Measurements from ENCODE around the gene DAPP1.
"Not testable (repeated sequence)": the region's sequence is repeated elsewhere in the genome, so short reads cannot be mapped to it uniquely, and the experiment has no call there.

DAPP1 gene

GRCh38 chr4:99824070-99824599 is 7.5 kb downstream of the DAPP1 start:
- DNase-seq (ENCODE audit: low read depth): no peak

GRCh38 chr4:99825272-99825671 is 8.6 kb downstream of the DAPP1 start:
- DNase-seq (ENCODE audit: low read depth): no peak

GRCh38 chr4:99826016-99826415 is 9.4 kb downstream of the DAPP1 start:
- DNase-seq (ENCODE audit: low read depth): no peak

DNA sequence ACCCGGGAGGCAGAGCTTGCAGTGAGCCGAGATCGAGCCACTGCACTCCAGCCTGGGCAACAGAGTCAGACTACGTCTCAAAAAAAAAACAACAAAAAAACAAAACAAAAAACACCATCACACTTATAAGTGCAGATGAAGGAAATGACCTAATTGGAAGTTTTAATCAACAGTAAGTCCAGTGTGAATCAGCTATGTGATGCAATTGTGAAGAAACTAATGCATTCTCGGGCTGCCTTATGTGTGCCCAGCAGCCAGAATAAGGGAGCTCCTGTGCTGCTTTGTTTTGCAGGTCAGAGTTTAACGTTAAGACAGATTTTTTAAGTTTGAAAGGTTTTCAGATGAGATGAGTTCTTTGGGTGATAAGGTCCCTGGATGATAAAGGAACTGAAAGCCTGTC is 10.8 kb downstream of the DAPP1 start:
- DNase-seq (ENCODE audit: low read depth): no peak

DNA sequence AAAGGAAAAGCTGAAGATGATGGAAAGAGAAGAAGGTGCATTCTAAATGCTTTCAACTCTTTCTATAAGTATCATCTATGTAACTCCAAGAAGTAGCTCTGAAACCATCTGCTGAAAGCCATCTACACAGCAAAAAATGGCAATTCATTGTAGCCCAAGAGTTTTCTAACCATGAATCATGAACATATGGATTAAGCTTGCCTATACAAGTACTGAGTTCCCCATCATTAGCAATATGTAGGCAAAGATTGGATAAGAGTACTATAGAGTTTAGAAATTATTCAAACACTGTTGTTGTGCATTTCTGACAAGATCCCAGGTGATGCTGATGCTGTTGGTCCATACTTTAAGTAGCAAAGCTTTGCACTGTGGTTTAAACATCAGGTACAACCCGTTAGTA is 11.2 kb downstream of the DAPP1 start:
- no peak for DNase-seq (ENCODE audit: low read depth)

DNA sequence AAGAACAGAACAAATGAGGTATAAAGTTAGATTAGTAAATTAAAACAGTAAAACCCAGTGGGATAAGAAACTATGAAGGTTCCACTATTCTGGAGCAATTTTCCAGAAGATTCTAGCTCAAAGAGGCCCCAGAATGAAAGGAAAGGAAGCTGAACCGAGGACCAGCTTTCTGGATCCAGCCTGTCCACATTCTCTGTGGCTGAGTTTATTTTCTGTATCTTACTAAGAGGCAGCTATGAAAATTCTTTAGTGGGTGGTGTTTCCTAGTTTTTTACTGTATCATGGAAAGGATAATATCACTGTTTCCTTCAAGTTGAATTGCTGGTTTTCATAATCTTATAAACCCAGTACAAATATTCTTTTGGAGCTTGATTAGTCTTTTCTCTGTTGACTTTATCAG is 11.8 kb downstream of the DAPP1 start:
- no peak for DNase-seq (ENCODE audit: low read depth)

- DNase-seq (ENCODE audit: low read depth): not testable (repeated sequence)
Observed at GRCh38 chr4:99830051-99830450, 13.4 kb downstream of the DAPP1 start.

GRCh38 chr4:99832321-99832720 is 15.7 kb downstream of the DAPP1 start:
- DNase-seq (ENCODE audit: low read depth): no peak

DNA sequence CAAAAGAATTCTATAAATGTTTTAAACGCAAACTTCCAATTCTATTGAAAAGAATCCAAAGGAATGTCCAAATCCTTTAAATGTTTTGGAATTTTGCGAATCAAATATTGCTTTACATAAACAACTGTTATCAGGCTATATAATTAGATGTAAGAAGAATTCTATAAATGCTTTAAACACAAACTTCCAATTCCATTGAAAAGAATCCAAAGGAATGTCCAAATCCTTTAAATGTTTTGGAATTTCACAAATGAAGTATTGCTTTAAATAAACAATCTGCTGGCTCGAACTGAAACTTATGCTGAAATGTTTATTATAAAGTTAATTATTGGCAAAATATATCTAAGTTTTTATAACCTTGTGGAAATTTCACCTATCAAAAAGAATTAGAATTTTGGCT is 16.1 kb downstream of the DAPP1 start:
- no peak for DNase-seq (ENCODE audit: low read depth)

GRCh38 chr4:99833756-99834155 is 17.1 kb downstream of the DAPP1 start:
- no peak for DNase-seq (ENCODE audit: low read depth)

DNA sequence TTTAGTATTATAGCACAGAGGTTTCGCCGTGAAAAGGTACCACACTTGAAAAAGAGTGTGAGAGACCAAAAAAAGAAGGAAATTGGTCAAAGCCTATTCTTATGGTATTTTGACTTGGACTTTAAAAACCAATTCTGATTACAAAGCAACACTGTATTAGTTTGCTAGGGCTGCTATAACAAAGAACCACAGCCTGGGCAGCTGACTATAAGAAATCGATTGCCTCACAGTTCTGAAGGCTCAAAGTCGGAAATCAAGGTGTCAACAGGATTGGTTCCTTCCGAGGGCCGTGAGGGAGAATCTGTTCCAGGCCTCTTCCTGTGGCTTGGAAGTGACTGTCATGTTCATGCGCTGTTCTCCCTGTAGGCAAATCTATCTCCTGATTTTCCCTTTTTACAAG is 17.9 kb downstream of the DAPP1 start:
- DNase-seq (ENCODE audit: low read depth): no peak

GRCh38 chr4:99835942-99836341 is 19.3 kb downstream of the DAPP1 start:
- no peak for DNase-seq (ENCODE audit: low read depth)

DNA sequence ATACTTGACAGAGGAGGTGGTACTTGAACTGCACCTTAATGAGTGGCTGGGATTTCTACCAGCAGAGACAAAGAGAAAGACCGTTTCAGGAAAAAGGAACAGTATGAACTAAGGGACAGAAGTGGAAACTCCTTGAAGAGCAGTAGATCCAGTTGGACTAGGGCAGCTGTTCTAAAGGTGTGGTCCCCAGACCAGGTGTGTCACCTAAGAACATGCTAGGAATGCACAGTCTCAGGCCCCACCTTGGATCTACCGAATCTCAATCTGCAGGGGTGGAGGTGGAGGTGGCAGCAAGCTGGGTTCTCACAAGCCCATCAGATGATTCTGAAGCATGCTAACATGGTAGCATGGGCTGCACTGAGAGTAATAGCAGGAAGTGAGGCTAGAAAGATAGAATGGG is 22.3 kb downstream of the DAPP1 start:
- DNase-seq (ENCODE audit: low read depth): no peak

DNA sequence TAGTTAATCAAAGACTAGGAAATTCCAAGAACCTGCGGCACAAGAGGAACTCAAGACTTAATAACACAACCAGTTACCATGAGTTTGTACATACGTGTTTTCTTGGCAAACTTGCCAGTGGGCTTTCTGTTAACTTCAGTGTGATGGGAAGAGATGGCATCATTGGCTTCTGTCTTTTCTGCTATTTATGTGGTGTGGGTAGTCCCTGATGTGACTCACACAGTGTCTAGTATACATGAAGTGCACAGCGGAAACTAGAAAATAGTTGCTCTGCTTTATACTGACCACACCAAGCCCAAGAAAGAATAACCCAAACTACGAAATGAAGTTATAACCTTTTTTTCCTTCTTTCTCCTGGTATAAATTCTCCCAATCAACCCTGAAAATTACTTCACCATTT is 24.5 kb downstream of the DAPP1 start:
- DNase-seq (ENCODE audit: low read depth): no peak

DNA sequence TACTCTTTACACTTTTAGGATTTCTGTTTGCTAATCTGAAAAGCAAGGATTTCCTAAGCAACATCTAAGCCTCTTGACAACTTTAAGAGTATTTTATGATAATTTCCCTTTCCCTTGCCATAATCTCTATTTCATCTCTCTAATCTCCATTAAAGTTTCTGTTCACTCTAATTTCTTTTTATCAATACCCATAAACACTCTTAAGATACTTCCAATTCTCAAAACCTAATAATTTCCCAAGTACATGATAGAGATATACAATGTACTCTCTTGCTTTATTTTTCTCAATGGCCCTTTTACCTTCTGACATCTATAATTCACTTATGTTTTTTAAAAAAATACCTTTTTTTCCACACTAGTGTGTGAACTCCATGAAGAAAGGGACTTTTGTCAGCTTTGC is 26.8 kb downstream of the DAPP1 start:
- no peak for DNase-seq (ENCODE audit: low read depth)

- DNase-seq (ENCODE audit: low read depth): no peak
Observed at GRCh38 chr4:99844048-99844447, 27.4 kb downstream of the DAPP1 start.

DNA sequence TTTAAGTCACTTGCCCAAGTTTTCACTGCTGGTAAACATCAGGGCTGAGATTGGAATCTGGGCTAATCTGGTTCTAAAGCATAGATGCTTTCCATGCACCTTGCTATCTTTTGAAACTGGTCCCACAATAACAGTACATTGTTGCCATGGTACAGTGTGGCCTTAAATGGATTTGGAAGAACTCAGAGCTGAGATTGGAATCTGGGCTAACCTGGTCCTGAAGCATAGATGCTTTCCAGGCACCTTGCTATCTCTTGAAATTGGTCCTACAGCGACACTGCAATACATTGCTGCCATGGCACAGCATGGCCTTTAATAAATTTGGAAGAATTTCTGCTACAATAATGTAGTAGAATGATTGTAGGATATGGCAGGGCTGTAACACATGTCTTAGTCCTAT is 28.6 kb downstream of the DAPP1 start:
- DNase-seq (ENCODE audit: low read depth): no peak

DNA sequence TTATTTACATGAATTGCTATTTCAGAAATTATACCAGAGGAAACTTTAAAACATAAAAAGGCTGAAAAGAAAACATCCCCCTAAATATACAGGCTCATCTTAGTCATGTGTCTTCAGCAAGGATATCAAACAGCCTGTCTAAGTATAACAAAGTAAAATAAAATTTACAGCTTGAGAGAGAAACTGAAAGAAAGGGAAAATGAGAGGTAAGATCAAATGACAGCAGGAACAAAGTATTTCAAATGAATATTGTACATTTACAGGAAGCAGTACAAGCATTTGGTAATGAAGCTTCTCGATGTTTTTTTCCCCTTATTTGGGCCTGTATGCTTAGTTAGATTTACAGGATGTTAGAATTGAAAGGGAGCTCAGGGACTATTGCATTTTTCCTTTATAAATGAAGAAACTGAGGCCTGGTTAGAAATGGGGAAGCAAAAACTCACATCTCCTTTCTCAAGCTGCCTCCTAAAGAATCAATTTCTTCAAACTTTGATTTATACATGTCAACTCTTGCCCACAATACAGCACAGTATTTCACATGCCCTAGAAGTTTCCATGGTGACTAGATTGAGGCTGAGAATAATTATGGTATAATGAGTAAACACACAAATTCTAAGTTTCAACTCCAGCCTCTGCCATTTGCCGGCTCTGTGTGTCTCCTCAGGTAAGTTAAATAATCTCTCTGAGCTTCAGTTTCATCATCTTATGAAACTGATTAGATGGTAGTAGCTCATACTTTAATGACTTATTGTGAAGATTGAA is 29.3 kb downstream of the DAPP1 start:
- DNase-seq (ENCODE audit: low read depth): no peak

- DNase-seq (ENCODE audit: low read depth): no peak
Observed at GRCh38 chr4:99846891-99847290, 30.3 kb downstream of the DAPP1 start.

GRCh38 chr4:99847362-99847976 is 30.8 kb downstream of the DAPP1 start:
- DNase-seq (ENCODE audit: low read depth): no peak

DNA sequence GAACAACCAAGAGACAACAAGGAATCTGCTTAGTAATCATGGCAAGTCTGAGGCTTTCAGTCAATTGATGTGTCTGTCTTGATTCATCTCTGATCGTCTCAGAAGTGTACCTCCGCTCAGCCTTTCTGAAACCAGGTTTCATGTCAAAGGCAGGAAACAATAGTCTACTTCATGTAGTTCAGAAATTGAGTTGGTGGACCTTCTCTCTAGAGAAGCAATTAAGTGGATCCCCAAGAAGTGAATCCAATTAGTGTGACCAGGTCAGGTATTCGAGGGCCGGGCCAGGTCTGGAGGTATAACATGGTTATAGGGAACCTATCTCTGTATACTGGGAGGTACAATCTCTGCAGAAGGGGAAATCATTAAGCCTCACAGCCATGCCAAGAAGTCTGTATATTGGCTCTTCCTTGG is 32.0 kb downstream of the DAPP1 start:
- DNase-seq (ENCODE audit: low read depth): no peak

DNA sequence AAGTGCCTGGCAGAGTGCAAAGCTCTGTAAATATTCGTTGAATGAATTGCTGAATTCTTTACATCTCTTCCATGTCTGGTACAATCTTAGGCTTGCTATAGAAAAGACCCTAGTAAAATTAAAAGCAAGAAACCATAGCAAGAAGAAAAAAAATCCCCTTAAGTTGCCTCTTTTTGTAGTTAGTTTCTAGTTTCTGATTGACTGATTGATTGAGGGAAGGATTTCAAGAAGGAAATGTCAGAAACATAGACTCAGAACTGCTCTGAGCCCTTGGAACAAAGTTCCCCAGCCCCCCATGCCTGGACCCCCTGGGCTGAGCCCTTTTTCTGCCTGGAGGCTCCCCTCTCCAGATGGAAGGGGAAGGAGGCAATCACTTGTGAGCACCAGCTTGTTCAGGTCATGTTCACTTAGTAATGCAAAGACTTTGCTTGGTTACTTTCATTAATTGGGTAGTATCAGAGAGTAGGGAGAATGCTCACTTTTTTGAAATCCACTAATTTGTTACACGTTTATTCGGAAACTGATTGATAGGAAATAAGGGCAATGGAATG is 35.6 kb downstream of the DAPP1 start:
- no peak for DNase-seq (ENCODE audit: low read depth)

DNA sequence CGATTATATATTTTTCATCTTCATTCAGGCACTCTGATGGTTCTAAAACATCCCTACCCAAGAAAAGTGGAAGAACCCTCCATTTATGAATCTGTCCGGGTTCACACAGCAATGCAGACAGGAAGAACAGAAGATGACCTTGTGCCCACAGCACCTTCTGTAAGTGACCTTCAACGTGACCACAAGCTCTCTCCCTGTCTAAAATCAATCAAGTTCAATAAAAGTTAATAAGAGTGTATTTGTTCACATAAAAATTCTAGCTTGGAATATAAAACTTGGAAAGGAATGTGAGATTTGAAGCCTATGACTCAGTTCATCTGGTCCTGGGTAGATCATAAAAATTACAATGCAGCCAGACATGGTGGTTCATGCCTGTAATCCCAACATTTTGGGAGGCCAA is 36.6 kb downstream of the DAPP1 start:
- DNase-seq (ENCODE audit: low read depth): no peak

All from stromal cell of bone marrow (primary cell).